D721Med (cell line): ENCODE data around the gene PDZD11.

ENCODE experiments used
- DNase-seq: peaks from one replicate; pipeline ENCODE4 v3.0.0; 2011; ENCODE audit warnings: low spot score; ENCODE audit not compliant: insufficient read length
- FAIRE-seq: peaks from 2 replicates; lab custom pipeline; 2011; peaks lifted over from hg19 to GRCh38; lab: Jason Lieb, UNC
- CTCF ChIP-seq: IDR thresholded peaks from 2 replicates; pipeline ENCODE4 v1.5.1; 2012; ENCODE audit warnings: mild to moderate bottlenecking, control low read depth; ENCODE audit not compliant: insufficient read depth; ENCODE audit errors: missing control alignments

The PDZD11 gene

GRCh38 chrX:70257423-70258288, 32.1 kb downstream of the PDZD11 start:
- DNase-seq (no peak), FAIRE-seq (no peak)
- no peak for TF ChIP-seq CTCF

GRCh38 chrX:70255452-70255851, 34.3 kb downstream of the PDZD11 start:
- no peak for TF ChIP-seq CTCF
- FAIRE-seq (no peak), DNase-seq (no peak)

GRCh38 chrX:70254909-70255308, 34.8 kb downstream of the PDZD11 start:
- no peak for TF ChIP-seq CTCF
- FAIRE-seq (no peak), DNase-seq (no peak)

- FAIRE-seq: no peak
- no peak for DNase-seq
- no peak for TF ChIP-seq CTCF
These were observed 35.7 kb downstream of the PDZD11 start for GRCh38 chrX:70254063-70254400.

GRCh38 chrX:70253377-70254062, 36.2 kb downstream of the PDZD11 start:
- no peak for FAIRE-seq
- no peak for TF ChIP-seq CTCF

GRCh38 chrX:70252491-70252890, 37.2 kb downstream of the PDZD11 start:
- DNase-seq (no peak), FAIRE-seq (no peak)
- TF ChIP-seq CTCF: no peak

More at GRCh38 chrX:70253377-70254062, 36.2 kb downstream of the PDZD11 start:
- DNase-seq: no peak

GRCh38 chrX:70247252-70247651, 42.5 kb downstream of the PDZD11 start:
- no peak for TF ChIP-seq CTCF
- DNase-seq (no peak), FAIRE-seq (no peak)
